Skeletal muscle tissue (tissue), 4 donors: ENCODE measurements around the gene TRPM8. TPM values are rescaled to one million over a fixed set of nuclear protein-coding genes. Genes with fewer than 3 reads are reported as not detected.

ENCODE experiments used
- H3K27ac ChIP-seq: one replicate; pipeline ENCODE4 v1.7.0; 2013; ENCODE audit warnings: mild to moderate bottlenecking, low read depth, low read length, inconsistent platforms
- H3K27me3 ChIP-seq, 3 donors: one replicate each; pipeline ENCODE4 v1.7.0; 2013; ENCODE audit warnings: low read length in 3 of 3; ENCODE audit not compliant: control insufficient read depth in 3 of 3, insufficient read depth in 3 of 3
- H3K36me3 ChIP-seq, 3 donors: one replicate each; pipeline ENCODE4 v1.7.0; 2013; ENCODE audit warnings: low read length in 3 of 3; ENCODE audit not compliant: control insufficient read depth in 3 of 3, insufficient read depth in 3 of 3
- H3K4me1 ChIP-seq, 3 donors: one replicate each; pipeline ENCODE4 v1.7.0; 2013; ENCODE audit warnings: low read length in 3 of 3, mild to moderate bottlenecking in 3 of 3; ENCODE audit not compliant: control insufficient read depth in 3 of 3, insufficient read depth in 3 of 3
- H3K4me3 ChIP-seq, 3 donors: one replicate each; pipeline ENCODE4 v1.7.0; 2013; ENCODE audit warnings: low read length in 3 of 3
- H3K9ac ChIP-seq, 3 donors: one replicate each; pipeline ENCODE4 v1.7.0; 2013; ENCODE audit warnings: low read length in 3 of 3, mild to moderate bottlenecking in 3 of 3, moderate library complexity in 2 of 3, low read depth in 1 of 3
- H3K9me3 ChIP-seq, 3 donors: one replicate each; pipeline ENCODE4 v1.7.0; 2013; ENCODE audit warnings: low read length in 3 of 3; ENCODE audit not compliant: control insufficient read depth in 3 of 3
- total RNA-seq: library from RNA; depleted of rRNA; stranded (reverse); fragments of >200 nt; gene quantifications from one replicate; pipeline ENCODE4 v1.2.3, GENCODE V29; 2014
- donor health status: Osteomylitis.

Gene TRPM8
- total RNA-seq, 1 donor from 2014 or later = not detected

- H3K27me3 ChIP-seq = peaks cover 4 to 14% (median 8%) of the 10 kb centered on the region in 3 donors
- no peak overlapping the region for H3K9ac ChIP-seq
- H3K4me1 ChIP-seq = no peaks in the 10 kb centered on the region
- no peak overlapping the region for H3K4me3 ChIP-seq
- no peaks in the 10 kb centered on the region for H3K36me3 ChIP-seq
- H3K27ac ChIP-seq = no peak overlapping the region
- peaks cover 0 to 3% (median 3%) of the 10 kb centered on the region in 3 donors for H3K9me3 ChIP-seq
Observed at GRCh38 chr2:234027641-234028040, 110.5 kb downstream of the TRPM8 start.

- Histone ChIP-seq H3K4me1 (no peaks in the 10 kb centered on the region), H3K9me3 (no peaks in the 10 kb centered on the region), H3K9ac (no peak overlapping the region), H3K27me3 (peaks cover 4 to 14% (median 8%) of the 10 kb centered on the region in 3 donors), H3K4me3 (no peak overlapping the region), H3K27ac (no peak overlapping the region), H3K36me3 (no peaks in the 10 kb centered on the region)
Observed at GRCh38 chr2:234029150-234029733, 112.1 kb downstream of the TRPM8 start.

GRCh38 chr2:234031207-234031606 lies 114.0 kb downstream of the TRPM8 start:
- H3K9me3 ChIP-seq = no peaks in the 10 kb centered on the region
- H3K4me1 ChIP-seq = no peaks in the 10 kb centered on the region
- H3K4me3 ChIP-seq = no peak overlapping the region
- H3K27ac ChIP-seq = no peak overlapping the region
- H3K36me3 ChIP-seq = no peaks in the 10 kb centered on the region
- H3K9ac ChIP-seq = no peak overlapping the region
- H3K27me3 ChIP-seq = peaks cover 4 to 17% (median 15%) of the 10 kb centered on the region in 3 donors

- H3K9me3 ChIP-seq = no peaks in the 10 kb centered on the region
- no peak overlapping the region for H3K9ac ChIP-seq
- peaks cover 4 to 15% (median 14%) of the 10 kb centered on the region in 3 donors for H3K27me3 ChIP-seq
- no peak overlapping the region for H3K27ac ChIP-seq
- no peak overlapping the region for H3K4me3 ChIP-seq
- H3K36me3 ChIP-seq = no peaks in the 10 kb centered on the region
- H3K4me1 ChIP-seq = no peaks in the 10 kb centered on the region
Observed at GRCh38 chr2:234032279-234032856, 115.2 kb downstream of the TRPM8 start.

GRCh38 chr2:234033174-234033573 lies 116.0 kb downstream of the TRPM8 start:
- Histone ChIP-seq H3K36me3 (no peaks in the 10 kb centered on the region), H3K27ac (no peak overlapping the region)

GRCh38 chr2:234033885-234034284 lies 116.7 kb downstream of the TRPM8 start:
- Histone ChIP-seq H3K9ac (no peak overlapping the region), H3K9me3 (no peaks in the 10 kb centered on the region), H3K36me3 (no peaks in the 10 kb centered on the region), H3K27me3 (peaks cover 4 to 15% (median 7%) of the 10 kb centered on the region in 3 donors), H3K4me1 (no peaks in the 10 kb centered on the region), H3K27ac (no peak overlapping the region), H3K4me3 (no peak overlapping the region)

More at GRCh38 chr2:234033174-234033573, 116.0 kb downstream of the TRPM8 start:
- Histone ChIP-seq H3K27me3 (peaks cover 4 to 15% (median 10%) of the 10 kb centered on the region in 3 donors), H3K4me1 (no peaks in the 10 kb centered on the region), H3K4me3 (no peak overlapping the region), H3K9me3 (no peaks in the 10 kb centered on the region), H3K9ac (no peak overlapping the region)

- Histone ChIP-seq H3K27me3 (peaks cover 0 to 7% (median 3%) of the 10 kb centered on the region in 3 donors), H3K9ac (no peak overlapping the region), H3K27ac (no peak overlapping the region), H3K4me1 (no peaks in the 10 kb centered on the region), H3K36me3 (no peaks in the 10 kb centered on the region), H3K4me3 (no peak overlapping the region), H3K9me3 (no peaks in the 10 kb centered on the region)
Observed at GRCh38 chr2:234038076-234038802, 121.1 kb downstream of the TRPM8 start.

GRCh38 chr2:234044157-234044556 lies 127.0 kb downstream of the TRPM8 start:
- Histone ChIP-seq H3K9ac (no peak overlapping the region), H3K27ac (no peak overlapping the region), H3K4me1 (no peaks in the 10 kb centered on the region)

GRCh38 chr2:234046521-234046920 lies 129.3 kb downstream of the TRPM8 start:
- H3K27me3 ChIP-seq = no peaks in the 10 kb centered on the region
- H3K36me3 ChIP-seq = no peaks in the 10 kb centered on the region
- no peak overlapping the region for H3K9ac ChIP-seq
- H3K9me3 ChIP-seq = no peaks in the 10 kb centered on the region
- no peak overlapping the region for H3K27ac ChIP-seq
- H3K4me3 ChIP-seq = no peak overlapping the region
- no peaks in the 10 kb centered on the region for H3K4me1 ChIP-seq

More at GRCh38 chr2:234044157-234044556, 127.0 kb downstream of the TRPM8 start:
- no peaks in the 10 kb centered on the region for H3K36me3 ChIP-seq
- H3K9me3 ChIP-seq = no peaks in the 10 kb centered on the region
- H3K4me3 ChIP-seq = no peak overlapping the region
- no peaks in the 10 kb centered on the region for H3K27me3 ChIP-seq

- H3K4me1 ChIP-seq = no peaks in the 10 kb centered on the region
- no peaks in the 10 kb centered on the region for H3K9me3 ChIP-seq
Observed at GRCh38 chr2:234047361-234047760, 130.2 kb downstream of the TRPM8 start.

More at GRCh38 chr2:234047361-234047760, 130.2 kb downstream of the TRPM8 start:
- Histone ChIP-seq H3K9ac (no peak overlapping the region), H3K27ac (no peak overlapping the region), H3K27me3 (no peaks in the 10 kb centered on the region), H3K4me3 (no peak overlapping the region), H3K36me3 (no peaks in the 10 kb centered on the region)
